HFFc6 (cell line): Measurements from ENCODE around the gene CNP. TPM values are rescaled to one million over a fixed set of nuclear protein-coding genes. Genes with fewer than 3 reads are reported as not detected.
A peak's percentile ranks its signal among the peaks of the same experiment; 100 is the strongest.

Experiments used
- DNase-seq: peaks from one replicate; pipeline ENCODE4 v3.0.0-alpha.2; 2018
- H3K27ac Mint-ChIP-seq: 2 replicates; pipeline ENCODE4 v1.8.0; 2020; ENCODE audit warnings: mild to moderate bottlenecking, mixed read lengths
- H3K27me3 Mint-ChIP-seq: 2 replicates; pipeline ENCODE4 v1.8.0; 2021; ENCODE audit warnings: mild to moderate bottlenecking, moderate library complexity, mixed read lengths; ENCODE audit not compliant: insufficient read depth
- H3K36me3 Mint-ChIP-seq: 2 replicates; pipeline ENCODE4 v1.8.0; 2021; ENCODE audit warnings: low read depth, mixed read lengths
- H3K4me1 Mint-ChIP-seq: 2 replicates; pipeline ENCODE4 v1.8.0; 2020; ENCODE audit warnings: low read depth, mixed read lengths
- H3K4me3 Mint-ChIP-seq: 2 replicates; pipeline ENCODE4 v1.8.0; 2020; ENCODE audit warnings: mild to moderate bottlenecking, moderate library complexity, mixed read lengths
- H3K9me3 Mint-ChIP-seq: 2 replicates; pipeline ENCODE4 v1.8.0; 2020; ENCODE audit warnings: mild to moderate bottlenecking, mixed read lengths
- CTCF ChIP-seq: fragments of 200-600 bp; sonication (generic); IDR thresholded peaks from 2 replicates; pipeline ENCODE4 v1.5.0; 2021; ENCODE audit warnings: antibody characterized with exemption, mild to moderate bottlenecking
- long read RNA-seq: library from polyadenylated mRNA; unstranded; transcript quantifications from one replicate; pipeline ENCODE4 v2.0.0, GENCODE V29; 2019
- total RNA-seq, 6 experiments: library from RNA; stranded (reverse); fragmentation: NEBNext Ultra II Directional; extraction: Animal tissue kit (Norgen Biotek cat#: 25700); gene quantifications; 2 replicates in 1 of 6; 3 replicates in 5 of 6; pipeline ENCODE4 v1.2.3, GENCODE V29; 2021

CNP gene
- total RNA-seq = 100 to 1,000 TPM; 105 to 118 (median 111) TPM
- long read RNA-seq, full-length matches to known transcripts = 162 of 211 reads
- long read RNA-seq, partial matches to known transcripts = 14 of 211 reads
- long read RNA-seq, other reads (novel, unspliced or antisense) = 35 of 211 reads

- peak; percentile 83 for DNase-seq
- H3K4me1 Mint-ChIP-seq = peaks cover 27% of the 10 kb centered on the region
- TF ChIP-seq CTCF = no peak
- peaks cover 17% of the 10 kb centered on the region for H3K36me3 Mint-ChIP-seq
- H3K4me3 Mint-ChIP-seq = peak within 1 kb of the TSS; percentile 90
- no peaks in the 10 kb centered on the region for H3K9me3 Mint-ChIP-seq
- H3K27me3 Mint-ChIP-seq = peaks cover 12% of the 10 kb centered on the region
- H3K27ac Mint-ChIP-seq = peak within 1 kb of the TSS; percentile 64
Measured at GRCh38 chr17:41966463-41967140, at the start of gene CNP. TSS of gene CNP (plus strand) at chr17:41966795. CDS start at chr17:41966885, 90 bp downstream.

GRCh38 chr17:41917192-41917591, 49.4 kb upstream of the CNP start:
- DNase-seq = peak; percentile 51
- no peaks in the 10 kb centered on the region for H3K9me3 Mint-ChIP-seq

GRCh38 chr17:41917679-41918313, 48.8 kb upstream of the CNP start:
- Mint-ChIP-seq H3K36me3 (peaks cover 28% of the 10 kb centered on the region), H3K4me1 (peaks cover 55% of the 10 kb centered on the region), H3K27me3 (peaks cover 3% of the 10 kb centered on the region), H3K4me3 (peak overlapping the region; percentile 97), H3K27ac (peak overlapping the region; percentile 88), H3K9me3 (no peaks in the 10 kb centered on the region)
- DNase-seq = no peak
- TF ChIP-seq CTCF = no peak

More at GRCh38 chr17:41917192-41917591, 49.4 kb upstream of the CNP start:
- H3K27me3 Mint-ChIP-seq = peaks cover 3% of the 10 kb centered on the region
- H3K4me3 Mint-ChIP-seq = peak overlapping the region; percentile 97
- H3K27ac Mint-ChIP-seq = peak overlapping the region; percentile 88
- TF ChIP-seq CTCF = no peak
- peaks cover 34% of the 10 kb centered on the region for H3K36me3 Mint-ChIP-seq
- H3K4me1 Mint-ChIP-seq = peaks cover 61% of the 10 kb centered on the region

- TF ChIP-seq CTCF = no peak
- peak; percentile 95 for DNase-seq
- Mint-ChIP-seq H3K4me3 (peak within 1 kb of the TSS; percentile 97), H3K27ac (peak within 1 kb of the TSS; percentile 88), H3K9me3 (no peaks in the 10 kb centered on the region), H3K36me3 (peaks cover 22% of the 10 kb centered on the region), H3K27me3 (peaks cover 3% of the 10 kb centered on the region), H3K4me1 (peaks cover 47% of the 10 kb centered on the region)
Measured at GRCh38 chr17:41918314-41919164, 48.1 kb upstream of the CNP start, which contains the start of gene ACLY. TSS of gene ACLY (minus strand) at chr17:41918951. CDS start at chr17:41913873, 5,078 bp downstream.

- peak overlapping the region; percentile 97 for H3K4me3 Mint-ChIP-seq
- TF ChIP-seq CTCF = no peak
- peaks cover 3% of the 10 kb centered on the region for H3K27me3 Mint-ChIP-seq
- no peaks in the 10 kb centered on the region for H3K9me3 Mint-ChIP-seq
- DNase-seq = no peak
- peaks cover 40% of the 10 kb centered on the region for H3K4me1 Mint-ChIP-seq
- H3K36me3 Mint-ChIP-seq = peaks cover 22% of the 10 kb centered on the region
- H3K27ac Mint-ChIP-seq = peak overlapping the region; percentile 69
Measured at GRCh38 chr17:41919165-41919817, 47.3 kb upstream of the CNP start.
